ENCODE measurements around the gene TPSD1. TPM values are rescaled to one million over a fixed set of nuclear protein-coding genes. Genes with fewer than 3 reads are reported as not detected.

TPSD1 gene
- total and polyA plus RNA-seq, 9 of the 15 experiments (the other 6 are each of a cell fraction or from before 2014, with no cell fraction given), result not detected

DNA sequence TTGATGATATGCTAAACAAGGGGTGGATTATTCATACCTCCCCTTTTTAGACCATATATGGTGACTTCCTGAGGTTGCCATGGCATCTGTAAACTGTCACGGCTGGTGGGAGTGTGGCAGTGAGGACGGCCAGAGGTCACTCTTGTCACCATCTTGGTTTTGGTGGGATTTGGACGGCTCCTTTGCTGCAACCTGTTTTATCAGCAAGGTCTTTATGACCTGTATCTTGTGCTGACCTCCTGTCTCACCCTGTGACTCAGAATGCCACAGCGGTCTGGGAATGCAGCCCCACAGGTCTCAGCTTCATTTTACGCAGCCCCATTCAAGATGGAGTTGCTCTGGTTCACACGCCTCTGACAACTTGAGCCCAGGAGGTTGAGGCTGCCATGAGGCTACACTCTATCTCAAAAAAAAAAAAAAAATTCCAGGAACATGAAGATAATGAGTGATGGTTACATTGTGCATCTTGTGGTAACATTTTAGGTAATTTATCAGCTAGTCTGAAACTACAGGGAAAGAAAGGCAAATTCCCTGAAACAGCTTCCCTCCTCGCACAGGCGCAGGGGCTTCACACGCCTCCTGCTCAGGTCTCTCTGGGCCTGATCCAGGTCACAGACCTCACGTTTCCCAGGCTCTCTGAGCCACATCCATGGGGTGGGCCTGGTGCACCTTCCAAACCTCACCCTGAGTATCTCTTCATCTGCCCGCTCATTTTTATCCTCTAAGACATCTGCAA, 38.2 kb downstream of the TPSD1 start (continued):
- TF ChIP-seq CHAMP1 (IDR thresholded peaks at IDR 0.05), result no peak
- TF ChIP-seq MCM3 (IDR thresholded peaks at IDR 0.05), result no peak
- TF ChIP-seq, protein P1, sequence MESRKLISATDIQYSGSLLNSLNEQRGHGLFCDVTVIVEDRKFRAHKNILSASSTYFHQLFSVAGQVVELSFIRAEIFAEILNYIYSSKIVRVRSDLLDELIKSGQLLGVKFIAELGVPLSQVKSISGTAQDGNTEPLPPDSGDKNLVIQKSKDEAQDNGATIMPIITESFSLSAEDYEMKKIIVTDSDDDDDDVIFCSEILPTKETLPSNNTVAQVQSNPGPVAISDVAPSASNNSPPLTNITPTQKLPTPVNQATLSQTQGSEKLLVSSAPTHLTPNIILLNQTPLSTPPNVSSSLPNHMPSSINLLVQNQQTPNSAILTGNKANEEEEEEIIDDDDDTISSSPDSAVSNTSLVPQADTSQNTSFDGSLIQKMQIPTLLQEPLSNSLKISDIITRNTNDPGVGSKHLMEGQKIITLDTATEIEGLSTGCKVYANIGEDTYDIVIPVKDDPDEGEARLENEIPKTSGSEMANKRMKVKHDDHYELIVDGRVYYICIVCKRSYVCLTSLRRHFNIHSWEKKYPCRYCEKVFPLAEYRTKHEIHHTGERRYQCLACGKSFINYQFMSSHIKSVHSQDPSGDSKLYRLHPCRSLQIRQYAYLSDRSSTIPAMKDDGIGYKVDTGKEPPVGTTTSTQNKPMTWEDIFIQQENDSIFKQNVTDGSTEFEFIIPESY (CRISPR knock-in tag; IDR thresholded peaks at IDR 0.05), result no peak
- TF ChIP-seq RBM34 (IDR thresholded peaks at IDR 0.05; ENCODE audit: borderline replicate concordance, insufficient read depth, low read length), result no peak
- TF ChIP-seq CREBBP (IDR thresholded peaks at IDR 0.05; ENCODE audit: low read depth, low read length), result no peak
- TF ChIP-seq AFF4 (CRISPR knock-in tag; IDR thresholded peaks at IDR 0.05), result no peak
- TF ChIP-seq ZNF384 (IDR thresholded peaks at IDR 0.05; ENCODE audit: low read depth, low read length), result no peak
- TF ChIP-seq ZNF253 (CRISPR knock-in tag; conservative IDR thresholded peaks at IDR 0.05), result peak; percentile 70; the same call in 1 of the 2 replicates
- no peak for TF ChIP-seq TSC22D4 (tag; IDR thresholded peaks at IDR 0.05)
- peak; percentile 98 for TF ChIP-seq KDM2B (CRISPR knock-in tag; IDR thresholded peaks at IDR 0.05)
- TF ChIP-seq ZNF232 (CRISPR knock-in tag; IDR thresholded peaks at IDR 0.05), result no peak
- no peak for TF ChIP-seq TAF1 (IDR thresholded peaks at IDR 0.05; ENCODE audit: control insufficient read depth, extremely low read depth, insufficient read depth, low read length, severe bottlenecking)
- no peak for TF ChIP-seq RBM25 (IDR thresholded peaks at IDR 0.05; ENCODE audit: low read depth, low read length, severe bottlenecking)
- peak; percentile 97 for TF ChIP-seq ESRRA (IDR thresholded peaks at IDR 0.05; ENCODE audit: borderline replicate concordance, low read depth)
- TF ChIP-seq ZBTB11 (CRISPR knock-in tag; IDR thresholded peaks at IDR 0.05), result peak in 1 of 3 experiments; percentile 94; a peak in 2 of 6 replicates
